Measurements from ENCODE around the gene EFR3B.

Gene EFR3B

DNA sequence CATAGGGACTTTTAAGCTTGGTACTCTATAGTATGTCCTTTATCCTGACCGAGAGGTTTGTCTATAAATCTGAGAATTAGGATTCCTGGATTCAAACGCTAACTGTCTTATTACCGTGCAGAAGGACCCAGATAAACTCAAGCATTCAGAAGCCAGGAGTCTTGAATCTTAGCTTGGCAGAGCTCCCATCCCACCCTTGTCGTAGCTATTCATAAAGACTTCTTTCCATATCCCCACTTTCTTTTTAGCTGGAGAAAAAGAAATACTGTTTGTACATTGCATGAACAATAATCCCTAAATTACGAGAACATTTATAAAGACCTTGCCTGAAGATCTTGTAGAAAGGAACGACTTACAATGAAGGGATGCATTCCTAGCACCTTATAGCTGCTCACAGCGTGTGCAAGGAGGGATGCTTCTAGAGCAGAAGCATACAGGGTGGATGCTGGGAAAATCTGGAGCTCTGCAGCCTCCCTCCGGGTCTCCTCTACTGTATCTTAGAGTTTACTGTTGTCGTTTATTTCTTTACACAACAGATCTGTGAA lies 13.6 kb downstream of the EFR3B start:
- no peaks in the 10 kb centered on the region for H3K36me3 ChIP-seq (ENCODE audit: control insufficient read depth, insufficient read depth, low read length)
- H3K4me1 ChIP-seq (ENCODE audit: control insufficient read depth, insufficient read depth, low read length), result 0 out of 2 replicates have a peak, but pooled peaks cover 2% of the 10 kb centered on the region
- no peak overlapping the region for H3K27ac ChIP-seq (ENCODE audit: low read depth, low read length)
- H3K9ac ChIP-seq (ENCODE audit: low read length), result no peak overlapping the region
- H3K9me3 ChIP-seq (ENCODE audit: control insufficient read depth, insufficient read depth, low read depth, low read length), result no peaks in the 10 kb centered on the region
- no peaks in the 10 kb centered on the region for H3K27me3 ChIP-seq (ENCODE audit: control insufficient read depth, insufficient read depth, low read length)
- H3K4me3 ChIP-seq (ENCODE audit: low read depth, low read length), result no peak overlapping the region

DNA sequence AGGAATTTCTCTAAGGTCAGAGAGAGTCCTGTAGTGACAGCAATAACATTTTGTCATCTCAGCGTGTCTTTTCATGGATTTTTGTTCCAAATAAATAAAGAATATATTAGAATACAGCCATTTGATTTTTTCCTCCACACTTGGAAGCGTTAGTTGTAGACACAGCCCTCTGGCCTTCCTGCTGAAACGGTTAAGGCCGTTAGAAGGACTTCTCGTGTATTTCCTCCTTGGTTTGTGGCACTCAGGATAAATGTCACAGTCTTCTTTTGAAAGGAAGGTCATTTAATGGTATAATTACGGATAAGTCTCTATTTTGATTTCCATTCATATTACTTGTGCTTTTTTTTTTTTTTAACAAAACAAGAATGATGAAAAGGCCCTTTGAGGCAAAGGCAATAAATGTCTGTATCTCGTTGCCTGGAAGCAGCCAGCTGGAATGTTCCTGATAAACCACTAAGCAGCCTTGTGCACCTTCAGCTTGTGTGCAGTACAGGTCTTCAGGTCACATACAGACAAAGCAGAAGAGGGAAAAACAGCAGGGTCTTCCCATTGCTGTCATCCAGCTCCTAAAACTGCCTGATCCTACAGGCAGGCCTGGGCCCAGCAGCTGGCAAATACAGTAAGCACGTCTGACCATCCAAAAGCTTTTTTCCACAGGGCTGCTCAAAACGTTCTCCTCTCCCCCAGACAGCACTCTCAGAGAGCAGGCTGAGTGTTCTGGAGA lies 14.4 kb downstream of the EFR3B start:
- Histone ChIP-seq H3K27ac (ENCODE audit: low read depth, low read length) (no peak overlapping the region), H3K36me3 (ENCODE audit: control insufficient read depth, insufficient read depth, low read length) (no peaks in the 10 kb centered on the region), H3K9ac (ENCODE audit: low read length) (no peak overlapping the region), H3K4me1 (ENCODE audit: control insufficient read depth, insufficient read depth, low read length) (no peaks in the 10 kb centered on the region), H3K9me3 (ENCODE audit: control insufficient read depth, insufficient read depth, low read depth, low read length) (no peaks in the 10 kb centered on the region), H3K4me3 (ENCODE audit: low read depth, low read length) (no peak overlapping the region), H3K27me3 (ENCODE audit: control insufficient read depth, insufficient read depth, low read length) (no peaks in the 10 kb centered on the region)

DNA sequence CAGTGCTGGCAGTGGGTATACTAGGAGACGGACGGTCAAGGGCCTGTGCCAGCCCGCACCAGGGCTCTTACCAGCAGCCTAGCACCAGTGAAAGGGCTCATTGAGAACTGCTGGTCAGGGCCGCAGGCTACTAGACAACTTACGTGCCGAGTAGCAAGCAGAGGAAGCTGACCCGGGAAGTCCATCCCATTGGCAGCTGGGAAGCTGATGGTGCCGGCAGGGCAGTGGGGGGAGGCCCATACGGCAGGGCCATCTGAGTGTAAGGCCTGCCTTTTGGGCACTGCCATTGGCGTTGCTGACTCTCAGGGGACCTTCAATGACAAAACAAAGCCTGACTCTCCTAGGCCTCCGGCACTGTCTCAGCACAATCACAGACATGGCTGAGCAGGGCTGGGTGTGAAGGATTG lies 20.6 kb downstream of the EFR3B start:
- no peaks in the 10 kb centered on the region for H3K27me3 ChIP-seq (ENCODE audit: control insufficient read depth, insufficient read depth, low read length)
- 0 out of 2 replicates have a peak, but pooled peaks cover 4% of the 10 kb centered on the region for H3K4me1 ChIP-seq (ENCODE audit: control insufficient read depth, insufficient read depth, low read length)
- H3K9me3 ChIP-seq (ENCODE audit: control insufficient read depth, insufficient read depth, low read depth, low read length), result peaks cover 6% of the 10 kb centered on the region; the same call in 1 of the 2 replicates
- H3K27ac ChIP-seq (ENCODE audit: low read depth, low read length), result no peak overlapping the region
- no peak overlapping the region for H3K4me3 ChIP-seq (ENCODE audit: low read depth, low read length)
- no peaks in the 10 kb centered on the region for H3K36me3 ChIP-seq (ENCODE audit: control insufficient read depth, insufficient read depth, low read length)
- no peak overlapping the region for H3K9ac ChIP-seq (ENCODE audit: low read length)

DNA sequence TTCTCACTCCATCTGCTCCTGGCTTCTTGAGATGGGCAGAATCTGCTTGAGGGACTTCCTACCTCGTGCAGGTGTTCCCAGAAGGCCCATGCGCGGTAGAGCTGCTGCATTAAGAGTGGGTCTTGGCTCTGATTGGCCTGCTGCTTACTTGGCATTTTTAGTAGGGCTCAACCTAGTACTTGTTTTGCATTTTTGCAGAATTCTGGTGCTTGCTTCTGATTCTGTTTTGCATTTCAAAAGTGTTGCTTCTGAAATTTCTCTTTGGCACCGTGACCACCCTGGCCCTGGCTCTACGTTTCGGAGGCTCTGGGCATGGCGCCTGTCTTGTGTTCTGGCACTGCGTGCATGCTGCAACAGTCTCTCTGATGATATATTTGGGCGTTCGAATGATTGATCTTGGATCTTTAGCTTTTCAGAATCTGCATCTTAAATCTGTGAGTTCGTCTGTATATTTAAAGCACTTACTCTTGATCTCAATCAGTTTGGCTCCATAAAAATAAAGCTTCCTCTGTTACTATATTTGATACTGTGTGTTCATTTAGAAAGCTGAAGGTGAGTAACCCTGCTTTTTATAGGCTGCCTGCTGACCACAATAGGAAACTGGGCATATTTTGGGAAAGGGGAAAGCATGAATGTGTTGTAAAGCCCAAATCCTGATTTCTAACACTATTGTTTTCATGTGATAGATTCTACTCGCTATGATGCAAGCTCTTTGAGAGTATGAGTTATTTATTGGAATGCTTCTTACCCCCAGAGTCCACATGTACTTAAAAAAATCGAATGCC lies 22.2 kb downstream of the EFR3B start:
- Histone ChIP-seq H3K27me3 (ENCODE audit: control insufficient read depth, insufficient read depth, low read length) (no peaks in the 10 kb centered on the region), H3K4me1 (ENCODE audit: control insufficient read depth, insufficient read depth, low read length) (0 out of 2 replicates have a peak, but pooled peaks cover 4% of the 10 kb centered on the region), H3K9me3 (ENCODE audit: control insufficient read depth, insufficient read depth, low read depth, low read length) (peaks cover 6% of the 10 kb centered on the region; the same call in 1 of the 2 replicates), H3K4me3 (ENCODE audit: low read depth, low read length) (no peak overlapping the region), H3K9ac (ENCODE audit: low read length) (no peak overlapping the region), H3K36me3 (ENCODE audit: control insufficient read depth, insufficient read depth, low read length) (no peaks in the 10 kb centered on the region), H3K27ac (ENCODE audit: low read depth, low read length) (no peak overlapping the region)

DNA sequence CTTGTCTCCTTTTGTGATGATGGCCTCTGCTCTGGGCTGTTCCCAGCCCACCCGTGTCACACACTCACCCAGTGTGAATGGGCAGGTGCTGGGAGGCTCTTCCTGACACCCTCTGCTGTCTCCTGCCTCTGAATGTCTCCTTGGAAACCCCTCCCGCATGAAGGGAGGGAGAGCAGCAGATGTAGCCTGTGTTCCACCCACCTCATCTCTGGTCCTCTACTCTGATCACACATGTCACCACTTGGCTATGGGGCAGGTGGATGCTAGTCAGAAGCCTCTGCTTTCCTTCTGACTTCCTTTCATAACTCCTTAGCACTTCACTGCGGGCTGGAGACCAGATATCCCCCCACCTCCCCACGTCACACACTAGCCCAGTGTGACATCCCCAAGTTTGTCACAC lies 23.9 kb downstream of the EFR3B start:
- Histone ChIP-seq H3K36me3 (ENCODE audit: control insufficient read depth, insufficient read depth, low read length) (no peaks in the 10 kb centered on the region), H3K9me3 (ENCODE audit: control insufficient read depth, insufficient read depth, low read depth, low read length) (peaks cover 6% of the 10 kb centered on the region; the same call in 1 of the 2 replicates), H3K4me1 (ENCODE audit: control insufficient read depth, insufficient read depth, low read length) (0 out of 2 replicates have a peak, but pooled peaks cover 4% of the 10 kb centered on the region), H3K9ac (ENCODE audit: low read length) (no peak overlapping the region), H3K27me3 (ENCODE audit: control insufficient read depth, insufficient read depth, low read length) (no peaks in the 10 kb centered on the region), H3K4me3 (ENCODE audit: low read depth, low read length) (no peak overlapping the region), H3K27ac (ENCODE audit: low read depth, low read length) (no peak overlapping the region)

DNA sequence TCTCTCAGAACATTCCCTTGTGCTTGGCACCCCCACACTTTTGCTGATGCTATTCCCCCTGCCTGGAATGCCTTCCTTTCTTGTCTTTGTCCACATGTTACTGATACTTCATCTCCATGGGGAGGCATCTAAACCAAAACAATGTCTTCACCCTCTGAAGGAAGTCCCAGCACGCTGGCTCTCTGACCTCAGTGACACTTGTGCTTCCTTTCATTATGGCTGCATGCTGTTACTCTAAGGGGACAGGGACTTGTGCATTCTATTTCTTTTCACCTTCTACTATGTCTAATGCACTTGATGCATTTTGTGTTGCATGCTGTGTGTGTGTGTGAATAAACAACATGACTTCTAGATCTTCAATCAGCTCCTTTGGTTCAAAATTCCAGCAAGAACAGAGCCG lies 24.6 kb downstream of the EFR3B start:
- H3K4me3 ChIP-seq (ENCODE audit: low read depth, low read length), result no peak overlapping the region
- 0 out of 2 replicates have a peak, but pooled peaks cover 4% of the 10 kb centered on the region for H3K4me1 ChIP-seq (ENCODE audit: control insufficient read depth, insufficient read depth, low read length)
- H3K27me3 ChIP-seq (ENCODE audit: control insufficient read depth, insufficient read depth, low read length), result no peaks in the 10 kb centered on the region
- H3K36me3 ChIP-seq (ENCODE audit: control insufficient read depth, insufficient read depth, low read length), result no peaks in the 10 kb centered on the region
- peaks cover 6% of the 10 kb centered on the region; the same call in 1 of the 2 replicates for H3K9me3 ChIP-seq (ENCODE audit: control insufficient read depth, insufficient read depth, low read depth, low read length)
- no peak overlapping the region for H3K9ac ChIP-seq (ENCODE audit: low read length)
- H3K27ac ChIP-seq (ENCODE audit: low read depth, low read length), result no peak overlapping the region

DNA sequence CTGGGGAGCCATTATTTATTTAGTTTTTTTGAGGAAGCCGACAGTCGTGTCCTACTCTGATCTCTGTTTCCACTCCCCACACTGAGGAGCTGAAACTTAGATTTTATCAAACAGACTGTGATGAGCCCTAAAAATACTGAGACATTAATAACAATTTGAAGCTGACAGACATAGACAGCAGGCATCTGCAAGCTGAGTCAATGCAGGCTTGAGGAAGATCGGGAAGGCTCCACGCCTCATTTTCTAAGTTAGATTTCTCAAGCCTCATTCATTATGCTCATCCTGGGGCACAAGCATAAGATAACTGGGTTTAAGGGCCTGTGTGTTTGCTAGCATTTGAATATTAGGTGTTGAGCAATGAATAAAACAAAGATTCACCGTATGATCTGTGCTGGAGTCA lies 26.3 kb downstream of the EFR3B start:
- no peaks in the 10 kb centered on the region for H3K4me1 ChIP-seq (ENCODE audit: control insufficient read depth, insufficient read depth, low read length)
- no peak overlapping the region for H3K9ac ChIP-seq (ENCODE audit: low read length)
- H3K27me3 ChIP-seq (ENCODE audit: control insufficient read depth, insufficient read depth, low read length), result no peaks in the 10 kb centered on the region
- no peaks in the 10 kb centered on the region for H3K36me3 ChIP-seq (ENCODE audit: control insufficient read depth, insufficient read depth, low read length)
- H3K9me3 ChIP-seq (ENCODE audit: control insufficient read depth, insufficient read depth, low read depth, low read length), result peaks cover 6% of the 10 kb centered on the region; the same call in 1 of the 2 replicates
- no peak overlapping the region for H3K4me3 ChIP-seq (ENCODE audit: low read depth, low read length)
- no peak overlapping the region for H3K27ac ChIP-seq (ENCODE audit: low read depth, low read length)

DNA sequence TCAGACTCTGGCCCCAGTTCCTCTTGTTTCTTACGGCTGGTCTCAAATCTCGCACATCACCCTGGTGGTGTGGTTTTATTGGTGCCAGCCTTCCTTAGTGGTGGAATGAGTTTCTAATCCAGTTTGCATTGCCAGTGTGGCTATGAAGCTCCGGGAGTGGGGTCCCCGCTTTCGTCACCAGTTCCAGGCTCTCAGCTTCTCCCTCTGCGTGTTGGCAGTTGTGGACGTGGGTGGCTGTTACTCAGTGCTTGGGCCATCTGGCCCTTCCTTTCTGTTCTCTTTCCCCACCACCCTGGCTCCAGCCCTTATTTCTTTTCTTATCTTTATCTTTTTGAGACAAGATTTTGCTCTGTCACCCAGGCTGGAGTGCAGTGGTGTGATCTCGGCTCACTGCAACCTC lies 30.1 kb downstream of the EFR3B start:
- Histone ChIP-seq H3K4me1 (ENCODE audit: control insufficient read depth, insufficient read depth, low read length) (no peaks in the 10 kb centered on the region), H3K9ac (ENCODE audit: low read length) (no peak overlapping the region), H3K36me3 (ENCODE audit: control insufficient read depth, insufficient read depth, low read length) (no peaks in the 10 kb centered on the region), H3K9me3 (ENCODE audit: control insufficient read depth, insufficient read depth, low read depth, low read length) (no peaks in the 10 kb centered on the region), H3K27me3 (ENCODE audit: control insufficient read depth, insufficient read depth, low read length) (no peaks in the 10 kb centered on the region), H3K4me3 (ENCODE audit: low read depth, low read length) (no peak overlapping the region), H3K27ac (ENCODE audit: low read depth, low read length) (no peak overlapping the region)

DNA sequence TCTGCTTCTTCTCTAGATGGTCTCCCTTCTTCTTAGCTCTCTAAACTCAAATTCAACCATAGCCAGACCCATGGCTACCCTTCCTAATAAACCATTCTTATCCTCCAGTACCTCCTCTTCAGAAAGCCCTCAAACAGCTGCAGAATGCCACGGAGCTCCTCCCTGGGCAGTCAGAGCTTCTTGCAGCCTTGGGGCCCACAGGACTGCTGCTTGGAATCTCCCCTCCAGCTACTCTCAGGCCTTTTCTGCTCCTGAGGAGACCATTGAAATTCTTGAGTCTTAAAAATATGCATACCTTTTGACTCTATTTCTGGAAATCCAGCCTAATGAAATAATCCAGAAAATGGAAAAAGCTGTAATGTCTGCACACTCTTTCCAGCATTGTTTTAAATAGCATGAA lies 30.7 kb downstream of the EFR3B start:
- Histone ChIP-seq H3K4me1 (ENCODE audit: control insufficient read depth, insufficient read depth, low read length) (no peaks in the 10 kb centered on the region), H3K27ac (ENCODE audit: low read depth, low read length) (no peak overlapping the region), H3K4me3 (ENCODE audit: low read depth, low read length) (no peak overlapping the region), H3K9me3 (ENCODE audit: control insufficient read depth, insufficient read depth, low read depth, low read length) (no peaks in the 10 kb centered on the region), H3K9ac (ENCODE audit: low read length) (no peak overlapping the region), H3K36me3 (ENCODE audit: control insufficient read depth, insufficient read depth, low read length) (no peaks in the 10 kb centered on the region), H3K27me3 (ENCODE audit: control insufficient read depth, insufficient read depth, low read length) (no peaks in the 10 kb centered on the region)

DNA sequence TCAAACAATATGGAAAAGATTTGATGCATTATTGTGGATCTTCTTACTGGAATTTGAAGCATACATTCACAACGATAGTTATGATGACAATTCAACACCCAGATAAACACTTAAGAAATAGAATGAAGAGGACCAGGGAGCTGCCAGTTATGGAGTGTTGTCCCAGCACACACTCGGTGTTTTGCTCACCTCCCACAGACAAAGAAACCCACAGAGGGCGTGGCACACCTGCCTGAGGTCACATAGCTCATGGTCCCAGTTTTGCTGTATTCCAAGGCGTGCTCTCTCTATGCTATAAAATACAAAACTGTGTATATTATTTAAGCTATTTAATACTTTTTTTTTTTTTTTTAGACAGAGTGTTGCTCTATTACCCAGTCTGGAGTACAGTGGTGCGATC lies 31.1 kb downstream of the EFR3B start:
- no peak overlapping the region for H3K27ac ChIP-seq (ENCODE audit: low read depth, low read length)
- no peak overlapping the region for H3K9ac ChIP-seq (ENCODE audit: low read length)
- H3K4me1 ChIP-seq (ENCODE audit: control insufficient read depth, insufficient read depth, low read length), result 0 out of 2 replicates have a peak, but pooled peaks cover 2% of the 10 kb centered on the region
- no peaks in the 10 kb centered on the region for H3K9me3 ChIP-seq (ENCODE audit: control insufficient read depth, insufficient read depth, low read depth, low read length)
- H3K27me3 ChIP-seq (ENCODE audit: control insufficient read depth, insufficient read depth, low read length), result no peaks in the 10 kb centered on the region
- H3K4me3 ChIP-seq (ENCODE audit: low read depth, low read length), result no peak overlapping the region
- no peaks in the 10 kb centered on the region for H3K36me3 ChIP-seq (ENCODE audit: control insufficient read depth, insufficient read depth, low read length)

DNA sequence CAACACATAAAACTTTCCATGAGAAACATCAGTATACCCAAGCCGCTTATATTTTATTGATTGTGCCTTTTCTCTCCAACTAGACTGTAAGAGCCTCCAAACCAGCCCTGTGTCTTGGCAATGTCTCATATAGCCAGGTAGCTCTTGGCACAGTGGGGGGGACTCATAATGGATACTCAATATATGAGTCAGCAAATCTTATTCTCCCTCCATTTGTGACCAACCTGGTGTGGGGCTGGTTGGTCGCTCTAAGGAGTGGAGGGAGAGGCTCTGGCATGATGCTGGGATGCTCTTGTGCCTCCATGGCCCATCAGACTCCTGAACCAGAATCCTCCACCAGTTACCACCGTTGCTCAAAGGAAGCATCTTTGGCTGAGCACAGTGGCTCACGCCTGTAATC lies 32.0 kb downstream of the EFR3B start:
- H3K27me3 ChIP-seq (ENCODE audit: control insufficient read depth, insufficient read depth, low read length), result no peaks in the 10 kb centered on the region
- peaks cover 10% of the 10 kb centered on the region; the same call in 1 of the 2 replicates for H3K4me1 ChIP-seq (ENCODE audit: control insufficient read depth, insufficient read depth, low read length)
- no peak overlapping the region for H3K27ac ChIP-seq (ENCODE audit: low read depth, low read length)
- no peak overlapping the region for H3K9ac ChIP-seq (ENCODE audit: low read length)
- H3K4me3 ChIP-seq (ENCODE audit: low read depth, low read length), result no peak overlapping the region
- H3K36me3 ChIP-seq (ENCODE audit: control insufficient read depth, insufficient read depth, low read length), result no peaks in the 10 kb centered on the region
- H3K9me3 ChIP-seq (ENCODE audit: control insufficient read depth, insufficient read depth, low read depth, low read length), result no peaks in the 10 kb centered on the region

Measured in HUES6 (cell line).